SU-DHL-6 (cell line): Measurements from ENCODE around the gene ADAMTS18.
"Not testable (repeated sequence)": the region's sequence is repeated elsewhere in the genome, so short reads cannot be mapped to it uniquely, and the experiment has no call there.

Experiments
- H2AFZ ChIP-seq: fragments of 200-600 bp; sonication (generic); 2 replicates; pipeline ENCODE4 v1.6.1; 2014; ENCODE audit warnings: low read depth, mild to moderate bottlenecking, moderate library complexity, mixed read lengths, antibody characterized with exemption, low read length; ENCODE audit not compliant: severe bottlenecking
- H3F3A ChIP-seq: fragments of 200-600 bp; shearing (Covaris generic); 2 replicates; pipeline ENCODE4 v1.6.0; 2016; ENCODE audit warnings: antibody characterized with exemption, mild to moderate bottlenecking; ENCODE audit not compliant: insufficient read depth
- H3K27ac ChIP-seq: fragments of 200-600 bp; sonication (generic); 2 replicates; pipeline ENCODE4 v1.5.1; 2016; ENCODE audit warnings: low read depth, mild to moderate bottlenecking, low read length, moderate library complexity, mixed read lengths
- H3K27me3 ChIP-seq: fragments of 200-600 bp; sonication (generic), shearing (Covaris generic); 2 replicates; pipeline ENCODE4 v1.6.0; 2014; ENCODE audit warnings: mild to moderate bottlenecking, low read length
- H3K36me3 ChIP-seq: fragments of 200-600 bp; sonication (generic); 2 replicates; pipeline ENCODE4 v1.6.1; 2014; ENCODE audit warnings: mild to moderate bottlenecking, low read length, mixed read lengths
- H3K4me2 ChIP-seq: fragments of 300-600, 200-600 bp; shearing (Covaris generic), sonication (generic); 2 replicates; pipeline ENCODE4 v1.6.0; 2014; ENCODE audit warnings: low read length, low read depth, mild to moderate bottlenecking; ENCODE audit not compliant: poor library complexity, severe bottlenecking
- H3K4me3 ChIP-seq: fragments of 200-600 bp; sonication (generic); 2 replicates; pipeline ENCODE4 v1.5.1; 2014; ENCODE audit warnings: antibody characterized with exemption, low read length, mild to moderate bottlenecking, mixed read lengths; ENCODE audit not compliant: insufficient read depth, poor library complexity, severe bottlenecking
- H3K79me2 ChIP-seq: fragments of 200-600 bp; sonication (generic); 2 replicates; pipeline ENCODE4 v1.6.1; 2014; ENCODE audit warnings: mild to moderate bottlenecking, low read length, moderate library complexity; ENCODE audit not compliant: insufficient read depth
- H3K9ac ChIP-seq: fragments of 200-600 bp; sonication (generic); 2 replicates; pipeline ENCODE4 v1.7.0; 2014; ENCODE audit warnings: mild to moderate bottlenecking, low read length
- H3K9me2 ChIP-seq: fragments of 200-600 bp; sonication (generic); replicated peaks from 2 replicates; pipeline ENCODE4 v1.6.1; 2014; ENCODE audit warnings: low read length; ENCODE audit not compliant: insufficient read depth
- H3K9me3 ChIP-seq: fragments of 200-600 bp; sonication (generic); 2 replicates; pipeline ENCODE4 v1.6.1; 2014; ENCODE audit warnings: low read length, mixed read lengths; ENCODE audit not compliant: insufficient read depth
- H4K20me1 ChIP-seq: fragments of 200-600 bp; sonication (generic); 2 replicates; pipeline ENCODE4 v1.6.1; 2014; ENCODE audit warnings: low read depth, mild to moderate bottlenecking, antibody characterized with exemption, low read length, moderate library complexity, mixed read lengths
- EZH2phosphoT487 ChIP-seq: fragments of 200-600 bp; sonication (generic), shearing (Covaris generic); conservative IDR thresholded peaks from 2 replicates; pipeline ENCODE4 v1.6.1; 2018; ENCODE audit warnings: mild to moderate bottlenecking, antibody characterized with exemption, low read length, moderate library complexity, mixed read lengths
- TF ChIP-seq, protein P1 (sequence below): fragments of 200-600 bp; sonication (generic); IDR thresholded peaks from one replicate; pipeline ENCODE4 v1.5.1; 2017; ENCODE audit warnings: antibody characterized with exemption, mild to moderate bottlenecking, low read length, moderate library complexity; ENCODE audit not compliant: insufficient read depth, poor library complexity, severe bottlenecking

ADAMTS18 gene

DNA sequence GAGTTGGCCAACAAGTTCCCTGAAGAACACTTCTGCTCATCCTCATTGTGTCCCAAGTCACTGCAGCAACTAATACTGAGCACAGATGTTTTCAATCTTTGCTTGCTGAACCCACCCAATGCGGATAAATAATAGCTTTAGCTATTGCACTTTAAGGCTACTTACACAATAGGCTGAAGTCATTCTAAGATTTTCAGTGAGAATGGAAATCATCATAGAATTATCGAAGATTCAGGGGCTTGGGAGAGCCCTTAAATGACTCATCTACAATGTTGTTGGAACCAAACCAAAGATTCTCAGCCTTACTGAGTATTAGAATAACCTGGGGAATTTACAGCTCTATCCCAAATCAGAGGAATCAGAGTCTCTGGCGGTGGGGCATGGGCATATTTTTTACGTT lies 184.4 kb downstream of the ADAMTS18 start:
- no peaks in the 10 kb centered on the region for H3K9me2 ChIP-seq
- no peaks in the 10 kb centered on the region for H3F3A ChIP-seq
- TF ChIP-seq EZH2phosphoT487: no peak
- TF ChIP-seq, protein P1, sequence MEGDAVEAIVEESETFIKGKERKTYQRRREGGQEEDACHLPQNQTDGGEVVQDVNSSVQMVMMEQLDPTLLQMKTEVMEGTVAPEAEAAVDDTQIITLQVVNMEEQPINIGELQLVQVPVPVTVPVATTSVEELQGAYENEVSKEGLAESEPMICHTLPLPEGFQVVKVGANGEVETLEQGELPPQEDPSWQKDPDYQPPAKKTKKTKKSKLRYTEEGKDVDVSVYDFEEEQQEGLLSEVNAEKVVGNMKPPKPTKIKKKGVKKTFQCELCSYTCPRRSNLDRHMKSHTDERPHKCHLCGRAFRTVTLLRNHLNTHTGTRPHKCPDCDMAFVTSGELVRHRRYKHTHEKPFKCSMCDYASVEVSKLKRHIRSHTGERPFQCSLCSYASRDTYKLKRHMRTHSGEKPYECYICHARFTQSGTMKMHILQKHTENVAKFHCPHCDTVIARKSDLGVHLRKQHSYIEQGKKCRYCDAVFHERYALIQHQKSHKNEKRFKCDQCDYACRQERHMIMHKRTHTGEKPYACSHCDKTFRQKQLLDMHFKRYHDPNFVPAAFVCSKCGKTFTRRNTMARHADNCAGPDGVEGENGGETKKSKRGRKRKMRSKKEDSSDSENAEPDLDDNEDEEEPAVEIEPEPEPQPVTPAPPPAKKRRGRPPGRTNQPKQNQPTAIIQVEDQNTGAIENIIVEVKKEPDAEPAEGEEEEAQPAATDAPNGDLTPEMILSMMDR: no peak
- H3K9ac ChIP-seq: no peak overlapping the region
- H3K4me2 ChIP-seq: no peak overlapping the region
- H3K27ac ChIP-seq: no peak overlapping the region
- no peaks in the 10 kb centered on the region for H4K20me1 ChIP-seq
- no peak overlapping the region for H3K4me3 ChIP-seq
- H3K36me3 ChIP-seq: no peaks in the 10 kb centered on the region
- no peaks in the 10 kb centered on the region for H3K79me2 ChIP-seq
- H3K27me3 ChIP-seq: no peaks in the 10 kb centered on the region
- H2AFZ ChIP-seq: no peak overlapping the region
- no peaks in the 10 kb centered on the region for H3K9me3 ChIP-seq

DNA sequence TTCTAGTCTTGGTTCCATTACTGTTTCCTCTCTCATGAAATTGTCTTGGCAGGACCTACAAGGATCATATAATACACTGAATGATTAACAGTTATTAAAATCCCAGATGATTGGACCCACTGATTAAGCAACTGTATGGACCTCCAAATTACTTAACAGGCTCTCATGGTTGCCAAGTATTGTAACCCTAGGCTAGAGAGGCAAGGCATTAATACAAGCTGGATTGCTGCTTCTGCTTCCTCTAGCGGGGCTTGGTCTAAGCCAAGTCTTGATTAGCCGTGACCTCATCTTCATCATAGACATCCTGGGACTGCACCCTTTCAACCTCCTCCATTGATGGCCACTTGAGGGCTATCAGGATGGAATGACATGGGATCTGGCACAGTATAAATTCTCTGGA lies 188.7 kb downstream of the ADAMTS18 start:
- H3K4me2 ChIP-seq: no peak overlapping the region
- no peaks in the 10 kb centered on the region for H3F3A ChIP-seq
- no peaks in the 10 kb centered on the region for H3K9me2 ChIP-seq
- TF ChIP-seq, protein P1: no peak
- no peak for TF ChIP-seq EZH2phosphoT487
- H3K9ac ChIP-seq: no peak overlapping the region
- no peak overlapping the region for H2AFZ ChIP-seq
- H3K27me3 ChIP-seq: no peaks in the 10 kb centered on the region
- H4K20me1 ChIP-seq: no peaks in the 10 kb centered on the region
- no peak overlapping the region for H3K27ac ChIP-seq
- no peaks in the 10 kb centered on the region for H3K9me3 ChIP-seq
- H3K4me3 ChIP-seq: no peak overlapping the region
- H3K36me3 ChIP-seq: no peaks in the 10 kb centered on the region
- H3K79me2 ChIP-seq: no peaks in the 10 kb centered on the region

GRCh38 chr16:77242471-77242870 lies 192.4 kb downstream of the ADAMTS18 start:
- not testable (repeated sequence) for H3K36me3 ChIP-seq, H3K4me2 ChIP-seq, H3K27me3 ChIP-seq

DNA sequence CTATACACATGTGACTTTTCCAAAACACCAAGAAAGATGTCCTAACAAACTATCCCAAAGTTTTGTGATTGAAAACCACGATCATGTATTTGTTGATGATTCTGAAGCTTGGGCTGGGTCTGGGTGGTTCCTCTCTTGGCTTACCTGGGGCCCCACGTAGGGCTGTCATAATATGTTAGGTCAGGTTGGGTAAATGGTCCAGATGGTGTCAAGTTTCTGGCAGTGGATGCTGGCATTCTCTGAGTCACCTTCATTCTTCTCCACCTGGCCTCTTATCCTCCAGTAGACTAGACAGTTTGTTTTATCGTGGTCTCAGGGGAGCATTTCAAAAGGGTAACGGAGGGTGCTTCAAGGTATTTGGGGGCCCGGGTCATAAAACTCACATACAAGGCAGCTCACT lies 196.2 kb downstream of the ADAMTS18 start:
- H2AFZ ChIP-seq: no peak overlapping the region
- no peaks in the 10 kb centered on the region for H4K20me1 ChIP-seq
- no peak overlapping the region for H3K4me3 ChIP-seq
- H3K27ac ChIP-seq: no peak overlapping the region
- H3K27me3 ChIP-seq: no peaks in the 10 kb centered on the region
- no peaks in the 10 kb centered on the region for H3K79me2 ChIP-seq
- H3K36me3 ChIP-seq: no peaks in the 10 kb centered on the region
- H3K9ac ChIP-seq: no peak overlapping the region
- no peaks in the 10 kb centered on the region for H3F3A ChIP-seq
- no peaks in the 10 kb centered on the region for H3K9me2 ChIP-seq
- TF ChIP-seq, protein P1: no peak
- TF ChIP-seq EZH2phosphoT487: no peak
- no peaks in the 10 kb centered on the region for H3K9me3 ChIP-seq
- no peak overlapping the region for H3K4me2 ChIP-seq

More at GRCh38 chr16:77242471-77242870, 192.4 kb downstream of the ADAMTS18 start:
- H3F3A ChIP-seq, H3K9ac ChIP-seq, H3K9me2 ChIP-seq, H3K27ac ChIP-seq, H3K9me3 ChIP-seq, H4K20me1 ChIP-seq, H3K79me2 ChIP-seq, H3K4me3 ChIP-seq, H2AFZ ChIP-seq: not testable (repeated sequence)
